ENCODE measurements around the gene PLPPR5. TPM values are rescaled to one million over a fixed set of nuclear protein-coding genes. Genes with fewer than 3 reads are reported as not detected.
"Not testable (repeated sequence)": the region's sequence is repeated elsewhere in the genome, so short reads cannot be mapped to it uniquely, and the experiment has no call there.

Gene PLPPR5
- total RNA-seq, 6 donors from 2014 or later = 0.33 TPM; not detected in 5

GRCh38 chr1:98881901-98882300, 122.8 kb downstream of the PLPPR5 start:
- Histone ChIP-seq H3K36me3 (no peaks in the 10 kb centered on the region), H3K4me1 (no peaks in the 10 kb centered on the region), H3K9me3 (peaks cover 0 to 5% (median 0%) of the 10 kb centered on the region in 4 donors), H3K4me3 (no peak overlapping the region), H3K27me3 (no peaks in the 10 kb centered on the region), H3K27ac (peak overlapping the region in 1 of 4 donors; percentile 35)
- TF ChIP-seq POLR2AphosphoS5 (IDR thresholded peaks at IDR 0.05) = no peak
- TF ChIP-seq, protein P1, sequence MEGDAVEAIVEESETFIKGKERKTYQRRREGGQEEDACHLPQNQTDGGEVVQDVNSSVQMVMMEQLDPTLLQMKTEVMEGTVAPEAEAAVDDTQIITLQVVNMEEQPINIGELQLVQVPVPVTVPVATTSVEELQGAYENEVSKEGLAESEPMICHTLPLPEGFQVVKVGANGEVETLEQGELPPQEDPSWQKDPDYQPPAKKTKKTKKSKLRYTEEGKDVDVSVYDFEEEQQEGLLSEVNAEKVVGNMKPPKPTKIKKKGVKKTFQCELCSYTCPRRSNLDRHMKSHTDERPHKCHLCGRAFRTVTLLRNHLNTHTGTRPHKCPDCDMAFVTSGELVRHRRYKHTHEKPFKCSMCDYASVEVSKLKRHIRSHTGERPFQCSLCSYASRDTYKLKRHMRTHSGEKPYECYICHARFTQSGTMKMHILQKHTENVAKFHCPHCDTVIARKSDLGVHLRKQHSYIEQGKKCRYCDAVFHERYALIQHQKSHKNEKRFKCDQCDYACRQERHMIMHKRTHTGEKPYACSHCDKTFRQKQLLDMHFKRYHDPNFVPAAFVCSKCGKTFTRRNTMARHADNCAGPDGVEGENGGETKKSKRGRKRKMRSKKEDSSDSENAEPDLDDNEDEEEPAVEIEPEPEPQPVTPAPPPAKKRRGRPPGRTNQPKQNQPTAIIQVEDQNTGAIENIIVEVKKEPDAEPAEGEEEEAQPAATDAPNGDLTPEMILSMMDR (IDR thresholded peaks at IDR 0.05) = no peak
- no peak for TF ChIP-seq POLR2A (IDR thresholded peaks at IDR 0.05)
- TF ChIP-seq EP300 (IDR thresholded peaks at IDR 0.05) = no peak
- no peak for DNase-seq
- WGBS, 2 donors = 71 to 86% methylated on average over 4 of the region's 4 CpGs
- ATAC-seq (ENCODE audit: low FRiP score in 2 of 2) = no peak

GRCh38 chr1:98881234-98881633, 123.4 kb downstream of the PLPPR5 start:
- peak overlapping the region in 1 of 4 donors; percentile 35 for H3K27ac ChIP-seq
- peak in 1 of 2 donors; percentile 20 for DNase-seq
- ATAC-seq (ENCODE audit: low FRiP score in 2 of 2); H3K4me3 ChIP-seq; H3K27me3 ChIP-seq; H3K4me1 ChIP-seq; H3K9me3 ChIP-seq; H3K36me3 ChIP-seq: not testable (repeated sequence)
- 87 to 92% methylated on average over 7 to 11 of the region's 11 CpGs for WGBS, 2 donors

GRCh38 chr1:98874828-98875227, 129.8 kb downstream of the PLPPR5 start:
- no peaks in the 10 kb centered on the region for H3K36me3 ChIP-seq
- no peaks in the 10 kb centered on the region for H3K27me3 ChIP-seq
- no peak overlapping the region for H3K27ac ChIP-seq
- H3K9me3 ChIP-seq = no peaks in the 10 kb centered on the region
- no peak for ATAC-seq (ENCODE audit: low FRiP score in 2 of 2)
- no peak for TF ChIP-seq POLR2A (IDR thresholded peaks at IDR 0.05)
- no peak for TF ChIP-seq POLR2AphosphoS5 (IDR thresholded peaks at IDR 0.05)
- TF ChIP-seq EP300 (IDR thresholded peaks at IDR 0.05) = no peak
- TF ChIP-seq, protein P1 (IDR thresholded peaks at IDR 0.05) = no peak
- no peaks in the 10 kb centered on the region for H3K4me1 ChIP-seq
- no peak for DNase-seq
- 87 to 98% methylated on average over 2 of the region's 2 CpGs for WGBS, 2 donors
- no peak overlapping the region for H3K4me3 ChIP-seq

- ATAC-seq (ENCODE audit: low FRiP score in 2 of 2) = peak in 1 of 2 donors; percentile 19
- H3K9me3 ChIP-seq = peaks cover 0 to 6% (median 0%) of the 10 kb centered on the region in 4 donors
- WGBS, 2 donors = 57 to 68% methylated on average over 9 of the region's 9 CpGs
Measured at GRCh38 chr1:98870959-98871903, 133.4 kb downstream of the PLPPR5 start.

DNA sequence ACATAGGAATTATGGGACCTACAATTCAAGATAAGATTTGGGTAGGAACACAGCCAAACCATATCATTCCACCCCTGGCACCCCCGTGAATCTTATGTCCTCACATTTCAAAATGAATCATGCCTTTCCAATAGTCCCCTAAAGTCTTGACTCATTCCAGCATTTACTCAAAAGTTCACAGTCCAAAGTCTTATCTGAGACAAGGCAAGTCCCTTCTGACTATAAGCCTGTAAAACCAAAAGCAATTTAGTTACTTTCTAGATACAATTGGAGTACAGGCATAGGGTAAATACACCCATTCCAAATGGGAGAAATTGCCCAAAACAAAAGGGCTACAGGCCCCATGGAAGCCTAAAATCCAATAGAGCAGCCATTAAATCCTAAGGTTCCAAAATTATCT, 138.9 kb downstream of the PLPPR5 start:
- 69 to 90% methylated on average over 1 of the region's 1 CpG for WGBS, 2 donors
- Histone ChIP-seq H3K9me3 (peaks cover 0 to 9% (median 0%) of the 10 kb centered on the region in 4 donors), H3K27ac (no peak overlapping the region), H3K4me1 (no peaks in the 10 kb centered on the region), H3K36me3 (no peaks in the 10 kb centered on the region), H3K4me3 (no peak overlapping the region), H3K27me3 (no peaks in the 10 kb centered on the region)
- TF ChIP-seq POLR2AphosphoS5 (IDR thresholded peaks at IDR 0.05) (no peak), POLR2A (IDR thresholded peaks at IDR 0.05) (no peak), EP300 (IDR thresholded peaks at IDR 0.05) (no peak)
- TF ChIP-seq, protein P1 (IDR thresholded peaks at IDR 0.05) = no peak
- ATAC-seq (ENCODE audit: low FRiP score in 2 of 2) (no peak), DNase-seq (no peak)

More at GRCh38 chr1:98870959-98871903, 133.4 kb downstream of the PLPPR5 start:
- Histone ChIP-seq H3K4me1 (no peaks in the 10 kb centered on the region), H3K36me3 (no peaks in the 10 kb centered on the region), H3K27ac (peak overlapping the region in 1 of 4 donors; percentile 23), H3K4me3 (no peak overlapping the region), H3K27me3 (no peaks in the 10 kb centered on the region)
- no peak for DNase-seq
- no peak for TF ChIP-seq EP300 (IDR thresholded peaks at IDR 0.05)
- no peak for TF ChIP-seq POLR2A (IDR thresholded peaks at IDR 0.05)
- TF ChIP-seq POLR2AphosphoS5 (IDR thresholded peaks at IDR 0.05) = no peak
- TF ChIP-seq, protein P1 (IDR thresholded peaks at IDR 0.05) = no peak

Data from upper lobe of left lung (tissue), 6 donors.